Activated T-helper 1 cell treated with anti-CD3 and anti-CD28 coated beads, Interleukin-2, amount 50 U/mL, for 16 hours (primary cell): ENCODE measurements around the gene PPCDC.
"Not testable (repeated sequence)": the region's sequence is repeated elsewhere in the genome, so short reads cannot be mapped to it uniquely, and the experiment has no call there.

ENCODE experiments used
- DNase-seq, 2 donors: peaks; one replicate each; pipeline ENCODE4 v3.0.0-alpha.2; 2020; ENCODE audit warnings: low read depth in 1 of 2, low spot score in 1 of 2

The PPCDC gene

GRCh38 chr15:75065851-75066509 is 42.6 kb downstream of the PPCDC start:
- no peak for DNase-seq

GRCh38 chr15:75067123-75067830 is 43.9 kb downstream of the PPCDC start:
- no peak for DNase-seq

GRCh38 chr15:75068748-75069147 is 45.4 kb downstream of the PPCDC start:
- no peak for DNase-seq

- DNase-seq = no peak
Observed at GRCh38 chr15:75069301-75069925, 46.0 kb downstream of the PPCDC start.

- no peak for DNase-seq
Observed at GRCh38 chr15:75070674-75071073, 47.3 kb downstream of the PPCDC start.

- DNase-seq = no peak
Observed at GRCh38 chr15:75073197-75073596, 49.8 kb downstream of the PPCDC start.

DNA sequence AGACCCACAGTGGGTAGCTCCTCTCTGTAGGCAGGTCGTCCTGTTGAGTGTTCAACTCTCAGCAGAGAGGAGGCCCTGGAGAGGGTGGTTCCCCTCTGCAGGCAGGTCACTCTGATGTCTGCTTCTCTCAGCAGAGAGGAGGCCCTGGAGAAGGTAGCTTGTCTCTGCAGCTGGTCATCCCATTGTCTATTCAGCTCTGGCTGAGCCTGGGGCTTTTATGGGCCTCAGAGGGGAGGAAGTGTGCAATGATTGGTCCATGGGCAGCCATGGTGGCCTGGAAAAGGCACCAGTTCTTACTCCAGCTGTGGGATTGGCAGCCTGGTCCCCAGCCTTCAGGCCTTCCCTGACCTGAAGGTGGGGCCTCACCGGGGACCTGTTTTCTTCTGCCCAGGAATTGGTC is 52.9 kb downstream of the PPCDC start:
- DNase-seq = no peak

DNA sequence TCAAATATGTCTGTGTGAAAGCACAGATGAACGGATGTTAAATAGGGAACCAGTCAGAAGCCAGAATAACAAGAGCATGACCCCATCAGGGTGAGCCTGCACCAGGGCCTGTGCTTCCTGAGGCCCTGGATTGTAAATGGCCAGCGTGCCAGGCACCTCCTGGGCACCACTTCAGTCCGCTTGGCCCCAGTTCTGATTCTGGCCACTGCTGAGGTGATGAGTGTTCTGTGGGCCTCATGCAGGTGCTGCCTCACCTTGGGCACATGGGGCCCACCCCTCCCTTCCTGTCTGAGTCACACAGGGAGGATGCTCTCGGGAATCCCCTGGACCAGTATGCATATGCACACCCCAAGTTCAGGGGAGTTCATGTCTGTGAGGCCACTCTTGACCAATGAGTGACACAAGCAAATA is 54.2 kb downstream of the PPCDC start:
- DNase-seq = not testable (repeated sequence)

DNA sequence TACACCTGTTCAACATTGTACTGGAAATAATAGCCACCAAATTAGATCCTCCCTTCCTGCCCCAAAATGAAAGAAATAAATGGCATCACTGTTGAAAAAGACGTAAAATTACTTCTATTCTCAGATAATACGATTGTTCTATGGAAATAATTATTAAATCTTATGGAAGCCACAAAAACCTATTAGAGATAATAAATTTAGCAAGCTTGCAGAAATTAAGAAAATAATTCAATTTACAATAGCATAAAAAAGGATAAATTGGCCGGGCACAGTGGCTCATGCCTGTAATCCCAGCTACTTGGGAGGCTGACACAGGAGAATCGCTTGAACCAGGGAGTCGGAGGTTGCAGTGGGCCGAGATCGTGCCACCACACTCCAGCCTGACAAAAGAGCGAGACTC is 57.8 kb downstream of the PPCDC start:
- DNase-seq = no peak

GRCh38 chr15:75082689-75083088 is 59.3 kb downstream of the PPCDC start:
- no peak for DNase-seq

- not testable (repeated sequence) for DNase-seq
Observed at GRCh38 chr15:75085708-75086107, 62.3 kb downstream of the PPCDC start.

GRCh38 chr15:75089456-75090387 is 66.3 kb downstream of the PPCDC start:
- DNase-seq = no peak

DNA sequence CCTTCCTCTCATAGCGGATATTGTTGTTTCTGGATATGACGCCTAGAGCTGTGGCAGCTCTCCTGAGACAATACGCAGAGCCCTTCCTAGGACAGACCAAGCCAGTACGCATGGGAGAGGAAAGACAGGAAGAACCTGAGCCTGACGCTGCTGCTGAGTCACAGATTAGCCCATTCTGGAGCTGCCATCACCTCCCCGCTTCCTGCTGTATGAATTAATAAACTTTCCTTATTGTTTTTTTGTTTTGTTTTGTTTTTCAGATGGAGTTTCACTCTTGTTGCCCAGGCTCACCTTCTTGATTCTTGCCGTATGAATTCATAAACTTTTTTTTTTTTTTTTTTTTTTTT is 67.0 kb downstream of the PPCDC start:
- no peak for DNase-seq

DNA sequence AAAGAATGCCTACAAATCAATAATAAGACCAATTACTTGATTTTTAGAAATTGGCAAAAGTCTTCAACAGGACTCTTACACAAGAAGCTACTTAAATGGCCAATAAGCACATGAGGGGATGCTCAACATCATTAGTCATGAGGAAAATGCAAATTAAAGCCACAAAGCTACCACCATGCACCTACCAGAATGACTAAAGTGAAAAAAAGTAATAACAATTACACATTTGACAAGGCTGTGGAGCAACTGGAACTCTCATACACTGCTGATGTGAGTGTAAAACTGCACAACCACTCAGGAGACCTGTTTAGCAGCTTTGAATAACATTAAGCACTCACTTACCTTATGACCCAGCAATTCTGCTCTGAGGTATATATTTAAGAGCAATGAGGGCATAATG is 68.4 kb downstream of the PPCDC start:
- no peak for DNase-seq

DNA sequence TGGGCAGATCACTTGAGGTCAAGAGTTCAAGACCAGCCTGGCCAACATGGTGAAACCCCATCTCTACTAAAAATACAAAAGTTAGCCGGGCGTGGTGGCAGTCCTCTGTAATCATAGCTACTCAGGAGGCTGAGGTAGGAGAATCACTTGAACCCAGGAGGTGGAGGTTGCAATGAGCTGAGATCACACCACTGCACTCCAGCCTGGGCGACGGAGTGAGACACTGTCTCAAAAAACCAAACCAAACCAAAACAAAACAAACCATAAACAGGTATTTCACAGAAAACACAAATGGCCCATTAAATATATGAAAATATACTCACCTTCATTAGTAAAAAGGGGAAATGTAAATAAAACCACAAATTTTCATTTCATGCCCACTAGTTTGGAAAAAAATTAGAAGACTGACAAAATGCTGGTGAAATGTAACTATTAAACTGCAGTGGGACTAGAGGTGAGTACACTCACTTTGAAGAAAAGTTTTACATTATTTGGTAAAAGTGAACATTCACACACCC is 71.6 kb downstream of the PPCDC start:
- DNase-seq = not testable (repeated sequence)

GRCh38 chr15:75095594-75095993 is 72.2 kb downstream of the PPCDC start:
- no peak for DNase-seq

DNA sequence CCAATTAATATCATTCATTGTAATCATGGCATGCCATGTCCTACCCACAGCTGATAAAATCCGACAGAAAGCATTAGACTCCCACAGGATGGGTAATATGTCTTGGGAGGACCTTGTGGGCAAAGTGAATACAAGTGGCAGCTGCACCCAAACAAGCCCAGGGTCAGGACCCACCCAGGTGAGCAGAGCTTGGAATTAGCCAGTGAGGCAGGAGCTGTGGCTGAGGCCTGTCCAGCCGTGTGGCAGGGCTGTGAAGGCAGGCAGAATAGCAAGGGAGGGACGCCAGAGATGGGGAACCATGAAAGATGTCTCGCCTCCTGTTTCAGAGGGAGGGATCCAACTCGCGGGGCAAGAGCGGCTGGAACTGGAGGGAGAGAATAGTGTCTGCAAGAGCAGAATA is 74.5 kb downstream of the PPCDC start:
- DNase-seq = no peak

DNA sequence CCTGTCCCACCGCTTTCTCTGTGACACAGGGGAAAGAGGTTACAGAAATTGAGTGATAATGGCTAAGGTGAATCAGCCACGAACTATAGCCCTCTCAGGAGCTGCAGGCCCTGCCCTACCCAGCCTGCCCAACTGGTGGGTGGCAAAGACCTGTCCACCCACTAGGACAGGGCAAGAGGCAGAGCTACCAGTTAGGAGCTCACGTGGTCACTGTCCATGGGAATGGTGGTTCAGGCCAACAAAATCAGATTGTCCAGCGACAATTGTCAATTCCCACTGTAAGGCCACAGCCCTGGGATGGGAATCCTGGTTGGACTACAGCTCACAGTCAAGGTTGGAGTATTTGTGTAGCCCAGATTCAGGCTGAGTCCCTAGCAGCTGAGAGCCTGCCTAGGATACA is 75.0 kb downstream of the PPCDC start:
- DNase-seq = no peak
